NCI-H2107 (cell line): Measurements from ENCODE around the gene NELFB.

ENCODE experiments used
- DNase-seq: peaks from one replicate; lab custom pipeline; 2025; lab: John Stamatoyannopoulos, UW

The NELFB gene

DNA sequence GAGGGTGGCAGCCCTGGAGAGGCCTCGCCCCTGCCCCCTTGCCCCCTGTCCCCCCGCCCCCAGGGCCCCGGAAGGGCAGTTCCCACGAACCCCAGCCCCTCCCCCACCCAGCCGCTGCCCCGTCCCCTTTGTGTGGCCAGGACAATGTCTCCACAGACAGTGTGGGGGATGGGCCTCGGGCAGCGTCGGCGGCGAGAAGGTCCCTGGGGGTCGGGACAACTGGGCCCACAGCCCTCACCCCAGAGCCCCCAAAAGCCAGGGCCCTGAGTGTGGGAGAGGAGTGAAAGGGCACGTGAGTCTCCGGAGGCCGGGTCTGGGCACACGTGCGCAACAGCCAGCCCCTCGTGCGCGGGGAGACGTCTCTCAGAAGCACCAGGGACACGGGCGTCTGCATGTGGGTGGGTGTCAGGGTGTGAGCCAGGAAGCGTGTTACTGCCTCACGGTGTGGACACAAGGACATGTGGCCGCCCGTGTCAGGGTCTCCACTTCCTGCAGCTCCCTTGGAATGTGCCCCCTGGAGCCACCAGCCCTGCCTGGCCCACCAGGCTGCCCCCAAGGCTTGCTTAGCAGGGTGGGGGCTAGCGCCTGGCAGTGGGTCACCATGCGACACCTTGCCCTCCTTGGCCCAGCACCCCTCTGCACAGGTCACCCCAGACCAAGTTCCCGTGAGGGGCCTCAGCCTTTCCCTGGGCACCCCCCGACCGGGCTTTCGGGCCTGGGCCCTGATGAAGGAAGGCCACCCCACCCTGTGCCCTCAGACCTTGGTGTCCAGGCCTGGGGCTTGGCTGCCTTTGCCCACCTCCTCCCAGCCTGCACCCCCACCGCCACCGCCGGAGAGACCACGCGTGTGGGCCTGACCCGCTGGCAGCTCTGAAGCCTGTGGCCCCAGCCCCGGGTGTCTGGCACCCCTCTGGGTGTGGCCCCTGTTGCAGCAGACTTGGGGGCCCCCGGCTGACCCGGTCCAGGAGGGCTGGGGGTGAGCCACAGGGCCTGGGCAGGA is 59.7 kb downstream of the NELFB start:
- no peak for DNase-seq

DNA sequence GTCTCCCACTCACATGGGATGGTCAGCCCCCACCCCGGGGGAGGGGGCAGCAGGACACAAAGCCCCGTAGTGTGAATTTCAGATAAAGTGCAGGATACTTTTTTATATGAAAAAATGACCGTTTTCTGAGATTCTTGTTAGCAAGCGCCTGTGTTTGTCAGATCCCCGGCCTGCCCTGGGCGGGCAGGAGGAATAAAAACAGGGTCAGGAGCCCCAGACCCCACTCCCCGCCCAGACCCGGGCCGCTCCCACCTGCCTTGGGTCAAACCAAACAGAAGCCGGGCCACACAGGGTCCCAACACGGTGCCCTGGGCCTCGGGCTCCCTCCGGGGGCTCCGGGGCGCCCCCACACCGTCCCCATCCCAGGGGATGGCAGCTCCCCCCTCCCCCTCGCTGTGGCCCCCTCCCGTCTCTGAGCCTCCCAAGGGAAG is 60.5 kb downstream of the NELFB start:
- no peak for DNase-seq

DNA sequence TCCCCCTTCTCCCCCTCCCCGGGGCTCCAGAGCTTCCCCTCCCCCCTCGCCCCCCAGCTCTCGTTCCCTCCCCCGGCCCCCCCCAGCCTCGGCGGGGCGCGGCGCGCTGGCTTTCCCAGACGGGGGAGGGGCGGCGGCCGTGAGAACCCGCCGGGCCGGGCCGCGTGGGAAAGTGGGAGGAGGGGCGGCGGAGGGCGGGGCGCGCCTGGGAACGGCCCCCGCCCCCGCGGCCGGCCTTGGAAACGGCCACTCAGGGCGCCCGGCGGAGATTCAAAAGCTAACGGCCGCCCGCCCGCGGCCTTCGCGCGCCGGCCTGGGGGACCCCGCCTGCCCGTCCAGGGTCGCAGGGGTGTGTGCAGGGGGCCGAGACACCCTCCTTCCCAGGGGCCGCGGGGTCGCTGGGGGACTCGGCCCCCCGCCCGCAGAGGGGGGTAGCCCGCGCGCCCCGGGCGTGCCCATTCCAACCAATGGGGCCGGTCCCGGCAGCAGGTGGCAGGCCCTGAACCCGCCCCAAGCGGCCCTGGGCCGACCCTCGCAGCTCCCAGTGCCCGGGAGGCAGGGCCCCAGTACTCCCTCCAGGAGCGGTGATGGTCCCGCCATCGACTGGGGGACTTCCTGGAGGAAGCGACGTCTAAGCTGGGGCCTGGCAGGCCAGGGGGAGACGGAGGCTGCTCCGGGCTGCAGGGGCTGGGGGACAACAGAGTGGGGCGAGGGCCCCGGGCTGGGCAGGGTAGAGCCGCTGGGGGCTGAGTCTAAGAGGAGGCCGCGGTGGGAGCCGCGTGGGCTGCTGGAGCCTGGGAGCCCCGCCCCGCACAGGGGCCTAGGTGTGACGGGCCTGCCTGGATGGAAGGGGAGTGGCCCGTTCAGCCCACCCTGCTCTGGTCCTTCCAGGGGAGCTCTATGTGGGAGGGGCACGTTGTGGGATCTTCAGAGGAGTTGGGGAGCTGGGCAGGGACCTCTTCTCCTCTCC is 61.2 kb downstream of the NELFB start:
- DNase-seq: no peak

DNA sequence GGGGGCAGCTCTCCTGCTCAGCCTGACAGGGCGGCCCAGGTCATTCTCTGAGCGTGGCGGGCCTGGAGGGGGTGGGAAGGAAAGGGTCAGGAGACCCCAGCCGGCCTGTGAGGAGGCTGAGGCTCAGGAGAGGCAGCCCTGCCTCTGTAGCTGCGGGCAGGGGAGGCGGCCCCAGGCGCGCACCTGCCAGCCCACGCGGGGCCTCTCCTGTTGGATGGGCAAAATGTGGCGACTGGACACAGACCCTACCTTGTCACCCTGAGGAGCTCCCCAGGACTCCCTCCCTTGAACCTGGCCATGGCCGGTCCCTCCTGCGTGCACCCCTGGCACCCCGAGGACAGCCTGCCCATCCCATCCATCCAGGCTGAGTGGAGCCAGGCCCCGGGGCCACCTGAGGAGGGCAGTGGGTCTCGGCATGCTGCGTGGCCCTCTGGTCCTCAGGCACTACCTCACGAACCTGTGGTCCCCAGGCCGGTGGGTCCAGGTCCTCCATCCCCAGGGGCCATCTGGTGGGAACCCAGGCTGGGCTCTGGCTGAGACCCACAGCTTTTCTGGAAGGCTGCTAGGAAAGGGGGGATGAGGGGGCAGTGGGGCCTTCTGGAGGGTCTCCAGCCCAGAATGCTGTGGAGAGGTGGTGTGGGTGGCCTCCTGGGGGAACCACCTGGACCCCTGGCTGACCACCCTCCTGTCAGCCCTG is 62.0 kb downstream of the NELFB start:
- no peak for DNase-seq

DNA sequence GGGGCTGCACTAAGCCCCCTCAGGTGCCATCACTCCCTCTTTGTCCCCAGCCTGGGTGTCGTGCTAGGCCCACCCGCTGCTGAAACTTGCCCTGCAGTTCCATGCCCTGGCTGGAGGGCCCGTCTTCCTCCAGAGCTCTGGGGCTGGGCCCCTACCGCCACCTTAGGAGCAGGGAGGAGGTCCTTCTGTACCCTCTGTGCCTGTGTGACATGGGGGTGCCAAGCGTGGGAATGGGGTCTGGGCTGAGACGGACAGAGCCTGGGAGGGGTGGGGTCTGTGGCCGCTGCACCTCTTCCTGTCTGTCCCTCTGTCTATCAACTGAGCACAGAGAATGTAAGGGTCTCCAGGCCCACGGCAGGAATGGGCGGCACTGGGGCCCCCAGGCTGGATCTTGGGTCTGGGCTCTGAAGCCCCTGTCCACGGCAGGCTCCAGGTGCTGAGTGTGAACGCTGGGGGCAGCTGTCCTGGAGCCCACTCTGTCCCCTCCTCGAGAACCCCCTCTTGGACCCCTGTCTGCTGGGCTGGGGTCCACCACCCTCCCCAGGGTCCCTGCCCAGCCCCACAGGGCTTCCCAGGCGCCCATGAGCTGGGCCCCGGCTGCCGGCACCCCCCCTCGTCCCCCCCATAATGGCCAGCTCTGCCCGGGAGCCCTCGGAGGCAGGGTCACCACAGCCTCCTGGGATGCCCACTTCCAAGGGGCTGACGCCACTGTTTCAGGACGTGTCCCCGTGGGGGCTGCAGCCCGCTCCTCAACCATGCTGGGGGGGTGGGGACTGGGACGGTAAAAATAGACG is 62.8 kb downstream of the NELFB start:
- DNase-seq: no peak

DNA sequence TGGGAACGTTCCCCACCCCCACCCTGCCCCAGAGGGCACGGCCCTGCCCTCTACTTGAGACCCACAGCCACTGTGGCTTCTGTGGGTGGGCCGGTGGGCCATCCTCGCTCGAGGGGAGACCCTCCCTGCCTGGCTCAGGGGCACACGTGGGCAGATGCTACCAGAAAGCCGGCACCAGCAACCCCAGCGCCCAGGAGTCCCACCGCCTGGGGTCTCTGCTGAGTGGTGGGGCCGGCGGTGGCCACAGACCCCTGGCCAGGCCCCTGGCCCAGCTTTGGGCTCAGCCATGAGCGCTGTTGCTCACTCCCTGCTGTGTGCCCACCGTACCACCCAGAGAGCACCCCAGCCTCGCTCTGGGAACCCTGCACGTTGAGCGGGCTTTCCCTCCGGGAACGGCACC is 63.5 kb downstream of the NELFB start:
- no peak for DNase-seq

DNA sequence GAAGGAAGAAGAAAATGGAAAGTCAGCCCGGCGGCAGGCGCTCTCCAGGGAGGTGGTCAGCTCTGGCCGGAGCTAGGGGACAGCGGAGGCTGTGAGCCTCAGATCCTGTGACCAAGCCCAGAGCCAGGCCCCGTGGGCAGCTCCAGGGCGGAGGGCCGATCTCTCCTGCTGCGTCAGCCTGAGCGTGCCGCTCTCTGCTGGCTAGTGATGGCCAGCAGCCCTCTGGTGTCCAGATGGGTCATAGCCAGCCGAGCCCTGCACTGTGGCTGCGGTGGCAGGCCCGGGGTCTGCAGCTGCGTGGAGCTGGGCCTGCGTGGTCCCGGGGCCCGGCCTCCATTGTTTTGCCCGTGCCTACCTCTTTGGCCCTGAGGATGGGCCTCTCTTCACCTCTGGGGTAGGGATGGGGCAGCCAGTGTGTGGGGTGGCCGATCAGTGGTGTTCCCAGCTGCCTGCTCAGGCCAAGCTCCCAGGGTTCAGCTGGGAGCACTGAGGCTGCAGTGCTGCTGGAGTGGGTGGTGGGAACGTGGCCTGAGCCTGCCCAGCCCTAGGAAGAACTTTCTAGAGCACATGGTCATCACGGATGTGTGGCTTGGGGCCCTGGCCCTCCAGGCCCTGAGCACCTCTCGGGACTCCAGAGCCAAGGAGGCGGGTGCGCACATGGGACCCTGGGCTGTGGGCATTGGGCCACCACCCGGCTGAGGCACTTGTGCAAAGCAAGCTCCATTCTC is 64.0 kb downstream of the NELFB start:
- no peak for DNase-seq

DNA sequence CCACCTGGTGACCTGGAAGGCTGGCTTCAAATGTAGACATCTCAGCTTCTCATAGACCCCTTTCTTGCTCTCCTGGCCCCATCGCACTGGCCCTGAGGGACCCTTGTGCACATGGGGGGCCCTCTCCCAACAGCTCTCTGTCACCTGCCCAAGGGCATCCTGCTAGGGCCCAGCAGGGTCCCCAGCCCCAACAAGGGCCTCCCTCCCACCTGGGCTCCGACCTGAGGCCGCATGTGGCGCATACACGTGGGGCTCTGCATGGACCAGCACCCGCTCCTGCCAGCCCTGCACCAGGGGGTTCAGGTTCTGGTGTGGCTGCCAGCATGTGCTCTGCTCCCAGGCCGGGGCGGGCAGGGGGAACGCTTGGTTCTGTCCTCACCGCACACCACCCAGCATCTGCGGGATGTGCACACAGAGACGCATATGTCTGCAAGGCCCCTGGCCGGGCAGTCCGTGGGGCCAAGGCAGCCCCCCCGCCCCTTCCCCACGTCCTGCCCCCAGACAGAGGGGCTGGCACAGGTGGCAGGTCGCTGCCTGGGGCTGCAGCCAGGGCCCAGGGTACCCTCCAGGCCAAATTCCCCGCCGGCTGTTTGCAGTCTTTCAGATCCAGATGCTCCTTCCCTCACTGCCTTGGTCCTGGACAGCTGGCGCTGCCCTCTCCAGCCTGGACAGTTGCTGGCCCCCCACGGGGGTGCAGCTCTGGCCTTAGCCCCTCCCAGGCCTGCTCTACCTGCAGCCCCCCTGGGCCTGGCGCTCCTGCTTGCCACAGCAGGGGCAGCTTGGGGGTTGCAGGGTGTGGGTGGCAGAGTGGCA is 64.8 kb downstream of the NELFB start:
- DNase-seq: no peak

DNA sequence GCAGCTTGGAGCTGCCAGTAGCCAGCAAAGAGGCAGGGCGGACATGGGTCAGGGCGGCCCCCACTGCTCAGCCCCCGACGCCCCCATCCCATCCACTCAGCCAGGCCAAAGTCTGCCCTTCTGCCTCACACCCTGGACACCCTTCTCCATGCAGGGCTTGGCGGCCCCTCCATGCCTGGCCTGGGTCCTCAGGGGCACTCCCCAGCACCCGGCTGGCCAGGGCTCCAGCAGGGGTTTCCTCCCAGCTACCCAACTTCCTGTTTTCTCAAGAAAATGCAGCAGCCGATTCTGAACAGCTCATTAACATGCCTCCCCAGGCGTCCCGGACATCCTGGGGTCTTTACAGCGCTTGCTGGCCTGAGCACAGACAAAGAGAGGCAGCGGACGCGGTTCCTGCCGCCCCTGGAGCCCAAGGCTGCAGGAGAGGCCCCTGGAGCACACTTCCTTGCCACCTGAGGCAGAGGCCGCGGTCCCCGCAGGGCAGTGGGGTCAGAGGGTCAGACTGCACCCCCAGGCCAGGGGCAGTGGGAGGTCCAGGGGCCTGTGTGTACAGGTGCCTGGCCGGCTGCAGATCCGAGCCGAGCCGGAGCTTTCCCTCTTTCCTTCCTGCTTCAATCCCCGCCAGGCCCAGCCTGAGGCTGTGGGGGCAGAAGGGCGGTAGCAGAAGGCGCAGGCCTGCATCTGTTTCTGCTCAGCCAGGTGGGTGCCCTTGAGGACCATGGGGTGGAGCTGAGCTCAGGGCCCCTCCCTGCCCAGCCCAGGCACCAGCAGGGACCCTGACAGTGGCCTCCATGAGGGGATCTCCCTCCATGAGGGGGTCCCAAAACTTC is 65.6 kb downstream of the NELFB start:
- no peak for DNase-seq

DNA sequence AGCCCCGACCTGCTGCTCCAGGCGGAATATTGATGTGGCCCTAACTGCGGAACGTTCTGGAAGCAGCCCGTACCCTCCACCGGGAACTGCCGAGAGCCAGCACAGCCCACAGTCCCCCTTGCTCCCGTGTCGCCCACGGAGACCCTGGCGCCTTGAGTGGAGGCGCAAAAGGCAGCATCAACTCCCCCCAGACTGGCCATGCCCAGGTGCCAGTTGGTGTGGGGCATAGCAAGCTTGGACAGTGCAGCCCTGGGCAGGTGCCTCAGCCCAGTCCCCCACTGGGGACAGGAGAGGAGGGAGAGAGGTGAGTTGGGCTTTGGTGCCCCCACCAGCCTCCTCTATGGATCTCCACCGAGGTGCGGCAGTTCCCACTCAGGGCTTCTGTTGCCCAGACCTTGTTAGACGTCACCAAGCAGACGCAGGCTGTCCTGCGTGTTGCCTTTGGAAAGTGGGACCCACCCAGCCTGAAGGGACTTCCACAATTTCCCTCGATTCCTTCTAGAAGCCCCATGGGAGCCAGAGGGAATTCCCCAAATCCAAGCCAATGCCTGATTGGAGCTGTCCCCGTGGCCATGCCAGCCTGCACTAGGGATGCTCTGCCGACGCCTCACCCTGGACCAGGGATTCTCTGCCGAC is 66.7 kb downstream of the NELFB start:
- DNase-seq: no peak
